Activated T-helper 9 cell treated with anti-CD3 and anti-CD28 coated beads, Interleukin-2, amount 50 U/mL, for 16 hours (primary cell): ENCODE results near the gene KBTBD13.
A peak's percentile ranks its signal among the peaks of the same experiment; 100 is the strongest.
"Not testable (repeated sequence)": the region's sequence is repeated elsewhere in the genome, so short reads cannot be mapped to it uniquely, and the experiment has no call there.

Source experiments
- DNase-seq: peaks from one replicate; pipeline ENCODE4 v3.0.0-alpha.2; 2020; ENCODE audit warnings: low read depth

KBTBD13 gene

GRCh38 chr15:65069779-65070546 is 6.6 kb upstream of the KBTBD13 start:
- DNase-seq: no peak

GRCh38 chr15:65071381-65071811 is 5.2 kb upstream of the KBTBD13 start:
- no peak for DNase-seq

- DNase-seq: no peak
Observed at GRCh38 chr15:65072027-65072426, 4.5 kb upstream of the KBTBD13 start.

GRCh38 chr15:65072617-65073016 is 3.9 kb upstream of the KBTBD13 start:
- no peak for DNase-seq

- not testable (repeated sequence) for DNase-seq
Observed at GRCh38 chr15:65074946-65075345, 1.6 kb upstream of the KBTBD13 start.

- DNase-seq: not testable (repeated sequence)
Observed at GRCh38 chr15:65075607-65076395, 745 bp upstream of the KBTBD13 start.

- DNase-seq: no peak
Observed at GRCh38 chr15:65077291-65077980, 890 bp downstream of the KBTBD13 start.

GRCh38 chr15:65077981-65078352 is 1.4 kb downstream of the KBTBD13 start:
- peak; percentile 28 for DNase-seq

GRCh38 chr15:65079580-65079979 is 3.0 kb downstream of the KBTBD13 start:
- no peak for DNase-seq

GRCh38 chr15:65081270-65081669 is 4.7 kb downstream of the KBTBD13 start:
- DNase-seq: no peak

- no peak for DNase-seq
Observed at GRCh38 chr15:65081758-65082157, 5.2 kb downstream of the KBTBD13 start.

- no peak for DNase-seq
Observed at GRCh38 chr15:65082303-65082953, 5.9 kb downstream of the KBTBD13 start.

GRCh38 chr15:65083262-65083701 is 6.7 kb downstream of the KBTBD13 start:
- DNase-seq: no peak

GRCh38 chr15:65084500-65085206 is 8.1 kb downstream of the KBTBD13 start:
- no peak for DNase-seq

- no peak for DNase-seq
Observed at GRCh38 chr15:65085207-65085753, 8.7 kb downstream of the KBTBD13 start.

GRCh38 chr15:65085990-65086679 is 9.6 kb downstream of the KBTBD13 start:
- DNase-seq: no peak

GRCh38 chr15:65086680-65087111 is 10.2 kb downstream of the KBTBD13 start:
- DNase-seq: no peak

GRCh38 chr15:65087411-65087810 is 10.9 kb downstream of the KBTBD13 start:
- DNase-seq: no peak

GRCh38 chr15:65087873-65088642 is 11.5 kb downstream of the KBTBD13 start:
- DNase-seq: no peak

- DNase-seq: no peak
Observed at GRCh38 chr15:65088643-65089021, 12.1 kb downstream of the KBTBD13 start.
